Heart right ventricle (tissue), 16 donors: ENCODE data around the gene DOCK1. TPM values are rescaled to one million over a fixed set of nuclear protein-coding genes. Genes with fewer than 3 reads are reported as not detected.
"Not testable (repeated sequence)": the region's sequence is repeated elsewhere in the genome, so short reads cannot be mapped to it uniquely, and the experiment has no call there.

Experiments
- ATAC-seq, 8 donors: fragments of 200-7000 bp; cut with Tn5 transposase; one replicate each; pipeline ENCODE4 v1.9.1; 2020; ENCODE audit warnings: mild to moderate bottlenecking in 8 of 8, moderate library complexity in 8 of 8, moderate number of reproducible peaks in 1 of 8
- DNase-seq, 2 donors: peaks; one replicate each; pipeline ENCODE4 v3.0.0-alpha.2; 2020
- H3K27ac ChIP-seq, 10 donors: fragments of 200-600 bp; sonication (generic) in 2 of 10; one replicate each; pipeline versions ENCODE4 v1.5.0 to v1.8.0; 2020 to 2022; ENCODE audit warnings: mild to moderate bottlenecking in 3 of 10
- H3K27me3 ChIP-seq, 7 donors: fragments of 200-600 bp; one replicate each; pipeline ENCODE4 v1.8.0; 2021 to 2022; ENCODE audit warnings: mild to moderate bottlenecking in 2 of 7
- H3K36me3 ChIP-seq, 9 donors: fragments of 200-600 bp; sonication (generic) in 1 of 9; one replicate each; pipeline versions ENCODE4 v1.5.0 to v1.8.0; 2020 to 2022; ENCODE audit warnings: mild to moderate bottlenecking in 2 of 9
- H3K4me1 ChIP-seq, 9 donors: fragments of 200-600 bp; sonication (generic) in 1 of 9; one replicate each; pipeline versions ENCODE4 v1.5.0 to v1.8.0; 2020 to 2022; ENCODE audit warnings: mild to moderate bottlenecking in 4 of 9
- H3K4me3 ChIP-seq, 10 donors: fragments of 200-600 bp; sonication (generic) in 2 of 10; one replicate each; pipeline versions ENCODE4 v1.5.0 to v1.8.0; 2020 to 2022; ENCODE audit warnings: mild to moderate bottlenecking in 7 of 10, moderate library complexity in 2 of 10
- H3K9me3 ChIP-seq, 11 donors: fragments of 200-600 bp in 10 of 11; sonication (generic) in 2 of 11; one replicate each; pipeline versions ENCODE4 v1.5.0 to v1.8.0; 2013 to 2022; ENCODE audit warnings: mild to moderate bottlenecking in 2 of 11, control low read depth in 1 of 11, moderate library complexity in 1 of 11
- WGBS, 2 donors: extraction: QIAGEN DNeasy Blood & Tissue Kit; methylation state at CpG; one replicate each; pipeline ENCODE4 v1.1.7; 2013; ENCODE audit warnings: inconsistent platforms in 1 of 2; 5-methylcytosine and 5-hydroxymethylcytosine counted together
- intact Hi-C, 10 donors: fragments of 100-400 bp; cut with DNase I; formaldehyde crosslinking; loops; one replicate each; pipeline versions ENCODE4 v1.11.1 to v1.14.2; 2022
- polyA plus RNA-seq, 2 donors: library from polyadenylated mRNA; stranded (reverse); fragments of 200-250 nt; gene quantifications; one replicate each; pipeline ENCODE4 v1.2.3, GENCODE V29; 2013
- total RNA-seq, 10 donors: library from RNA; stranded (reverse); fragmentation: NEBNext Ultra II Directional in 3 of 10; extraction: Animal tissue kit (Norgen Biotek cat#: 25700) in 3 of 10; gene quantifications; one replicate each; pipeline versions ENCODE4 v1.2.1 to v1.2.4, GENCODE V29; 2021 to 2023
- TF ChIP-seq, protein P1 (sequence below), 9 donors: fragments of 200-600 bp; sonication (generic) in 2 of 9; IDR thresholded peaks; one replicate each; pipeline versions ENCODE4 v1.5.0 to v1.8.0; 2021 to 2022; ENCODE audit warnings: antibody characterized with exemption in 9 of 9, mild to moderate bottlenecking in 5 of 9, moderate library complexity in 1 of 9
- donor health status: Arrhythmogenic right ventricular cardiomyopathy.
- donor health status: ischemic (EF 13 %, LVEDD 7.1; RV severe dilation, severe dysfunction).
- donor health status: healthy with polysubstance abuse.
- donor health status: DM: no; HTN: yes; CAD: no.
- donor health status: DM: no; HTN: no; CAD: no.
- donor health status: ischemic (EF 25% LVEDD 6.9; RV normal size, moderate dysfunction).
- donor health status: ischemic (EF 25% LVEDD 5.7; RV mildly dilated, moderate dysfunction).
- donor health status: healthy.
- donor health status: DM: yes; HTN: yes; CAD: no.
- donor health status: Ischemic cardiomyopathy.
- donor health status: ischemic (EF 35%, LVEDD 5.7; RV mildly dilated, moderate dysfunction).
- donor health status: nonischemic (EF 11% LVEDD 7.7; RV severe dilation, severe dysfunction).
- donor health status: DM: yes; HTN: yes; CAD: no.
- donor health status: PGD.
- donor health status: ischemic (EF 29% LVEDD 5.4; RV normal size, mild dysfunction).
- donor health status: nonischemic (EF 23%, LVEDD 6.1; RV moderate dilation, normal function).

The DOCK1 gene
- total and polyA plus RNA-seq, 12 donors, result 7.8 to 26.7 (median 19.8) TPM

DNA sequence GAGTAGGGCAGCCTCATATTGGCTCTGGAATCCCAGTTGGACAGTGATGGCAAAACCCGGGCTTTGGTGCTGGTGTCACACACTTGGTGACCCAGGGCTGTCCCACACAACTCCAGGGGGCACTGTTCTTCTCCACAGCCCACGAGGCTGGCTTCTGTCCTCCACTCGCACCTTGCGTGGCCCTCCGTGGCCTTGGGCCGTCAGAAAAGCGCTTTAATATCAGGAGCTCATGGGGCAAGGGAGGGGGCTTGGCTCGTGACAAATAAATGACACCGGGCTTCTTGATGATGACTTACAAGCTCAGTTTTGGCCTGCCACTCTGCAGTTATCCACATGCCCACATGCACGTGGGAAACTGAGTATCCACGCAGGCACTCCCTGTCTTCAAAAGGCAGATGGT, 8.1 kb downstream of the DOCK1 start:
- intact Hi-C loops, result no loop called here
- Histone ChIP-seq H3K9me3 (no peaks in the 10 kb centered on the region), H3K4me3 (no peak overlapping the region), H3K27ac (no peak overlapping the region), H3K36me3 (peaks cover 0 to 6% (median 0%) of the 10 kb centered on the region in 9 donors), H3K4me1 (peaks cover 10 to 46% (median 20%) of the 10 kb centered on the region in 9 donors), H3K27me3 (no peaks in the 10 kb centered on the region)
- no peak for ATAC-seq
- DNase-seq, result no peak
- TF ChIP-seq, protein P1, sequence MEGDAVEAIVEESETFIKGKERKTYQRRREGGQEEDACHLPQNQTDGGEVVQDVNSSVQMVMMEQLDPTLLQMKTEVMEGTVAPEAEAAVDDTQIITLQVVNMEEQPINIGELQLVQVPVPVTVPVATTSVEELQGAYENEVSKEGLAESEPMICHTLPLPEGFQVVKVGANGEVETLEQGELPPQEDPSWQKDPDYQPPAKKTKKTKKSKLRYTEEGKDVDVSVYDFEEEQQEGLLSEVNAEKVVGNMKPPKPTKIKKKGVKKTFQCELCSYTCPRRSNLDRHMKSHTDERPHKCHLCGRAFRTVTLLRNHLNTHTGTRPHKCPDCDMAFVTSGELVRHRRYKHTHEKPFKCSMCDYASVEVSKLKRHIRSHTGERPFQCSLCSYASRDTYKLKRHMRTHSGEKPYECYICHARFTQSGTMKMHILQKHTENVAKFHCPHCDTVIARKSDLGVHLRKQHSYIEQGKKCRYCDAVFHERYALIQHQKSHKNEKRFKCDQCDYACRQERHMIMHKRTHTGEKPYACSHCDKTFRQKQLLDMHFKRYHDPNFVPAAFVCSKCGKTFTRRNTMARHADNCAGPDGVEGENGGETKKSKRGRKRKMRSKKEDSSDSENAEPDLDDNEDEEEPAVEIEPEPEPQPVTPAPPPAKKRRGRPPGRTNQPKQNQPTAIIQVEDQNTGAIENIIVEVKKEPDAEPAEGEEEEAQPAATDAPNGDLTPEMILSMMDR (IDR thresholded peaks at IDR 0.05), result no peak
- WGBS, 2 donors, result 90 to 91% methylated on average over 11 of the region's 11 CpGs

DNA sequence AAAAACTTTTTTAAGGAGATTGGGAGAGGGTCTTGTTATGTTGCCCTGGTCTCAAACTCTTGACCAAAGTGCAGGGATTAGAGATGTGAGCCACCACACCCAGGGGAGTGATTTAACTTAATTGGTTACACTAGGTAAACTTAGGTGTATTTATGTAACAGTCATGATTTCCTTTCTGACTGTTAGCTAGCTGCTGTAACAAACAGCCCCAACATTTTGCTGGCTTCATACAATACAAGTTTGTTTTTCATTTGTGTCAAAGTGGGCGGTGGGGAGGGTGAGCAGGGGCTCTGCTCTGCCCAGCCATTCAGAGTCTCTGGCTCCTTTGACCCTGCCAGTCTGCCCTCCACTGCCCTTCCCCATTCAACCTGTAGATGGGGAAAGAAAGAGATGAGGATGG, 9.3 kb downstream of the DOCK1 start:
- ATAC-seq, result no peak
- H3K27me3 ChIP-seq, result no peaks in the 10 kb centered on the region
- TF ChIP-seq, protein P1 (IDR thresholded peaks at IDR 0.05), result no peak
- H3K4me3 ChIP-seq, result no peak overlapping the region
- no peaks in the 10 kb centered on the region for H3K9me3 ChIP-seq
- intact Hi-C loops, result no loop called here
- H3K4me1 ChIP-seq, result peaks cover 10 to 46% (median 21%) of the 10 kb centered on the region in 9 donors
- no peak for DNase-seq
- no peak overlapping the region for H3K27ac ChIP-seq
- 100% methylated on average over 1 of the region's 1 CpG for WGBS, 2 donors
- H3K36me3 ChIP-seq, result peaks cover 0 to 6% (median 0%) of the 10 kb centered on the region in 9 donors

DNA sequence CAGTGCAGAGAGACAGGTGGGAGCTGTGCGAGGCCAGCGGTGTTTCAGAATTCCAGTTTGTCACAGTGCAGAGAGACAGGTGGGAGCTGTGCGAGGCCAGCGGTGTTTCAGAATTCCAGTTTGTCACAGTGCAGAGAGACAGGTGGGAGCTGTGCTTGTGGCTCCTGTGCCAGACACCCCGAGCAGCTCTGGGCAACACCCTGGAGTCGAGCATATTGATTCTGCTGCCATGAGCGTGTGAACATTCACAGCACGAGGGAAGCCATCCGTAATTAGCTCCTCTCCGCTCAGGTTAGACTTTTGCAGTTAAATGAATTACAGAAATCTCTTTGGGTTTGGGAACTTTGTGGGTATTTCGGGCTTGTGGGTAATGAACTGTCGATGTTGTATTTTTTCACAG, 11.7 kb downstream of the DOCK1 start:
- not testable (repeated sequence) for H3K4me3 ChIP-seq, H3K27ac ChIP-seq, DNase-seq, ATAC-seq, H3K36me3 ChIP-seq, H3K27me3 ChIP-seq, H3K9me3 ChIP-seq
- H3K4me1 ChIP-seq, result peaks cover 10 to 49% (median 28%) of the 10 kb centered on the region in 9 donors
- intact Hi-C loops, result loop anchor here in 2 of 10 donors (1.0 to 5.0 kb wide), 2 partner anchors 48 to 95 kb away; no protein-coding TSS in a partner anchor
- 80 to 90% methylated on average over 10 to 12 of the region's 12 CpGs for WGBS, 2 donors

DNA sequence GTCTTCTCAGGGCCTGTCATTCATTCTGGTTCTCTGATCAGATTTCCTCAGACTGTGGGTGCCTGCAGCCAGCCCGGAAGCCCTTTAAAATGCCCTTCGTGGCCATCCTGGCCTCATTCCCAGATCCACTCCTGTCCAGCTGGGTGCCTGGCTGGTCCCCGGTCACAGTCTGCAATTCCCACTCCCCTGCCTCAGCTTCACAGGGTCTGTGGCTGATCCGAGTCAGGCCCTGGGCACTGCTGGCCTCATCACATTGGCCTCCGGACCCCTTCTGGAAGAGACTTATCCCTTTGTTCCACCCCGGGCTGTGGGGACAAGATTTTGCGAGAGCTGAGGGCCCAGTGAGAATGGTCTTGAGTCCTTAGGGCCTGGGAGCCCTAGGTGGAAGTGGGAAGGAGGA, 12.1 kb downstream of the DOCK1 start:
- Histone ChIP-seq H3K27ac (peak overlapping the region in 1 of 10 donors; percentile 24), H3K4me3 (no peak overlapping the region), H3K4me1 (peaks cover 10 to 50% (median 28%) of the 10 kb centered on the region in 9 donors), H3K27me3 (no peaks in the 10 kb centered on the region), H3K36me3 (peaks cover 0 to 3% (median 0%) of the 10 kb centered on the region in 9 donors), H3K9me3 (peaks cover 0 to 5% (median 0%) of the 10 kb centered on the region in 11 donors)
- ATAC-seq, result peak in 6 of 8 donors; percentile 48 to 84 (median 65)
- 51 to 63% methylated on average over 7 of the region's 7 CpGs for WGBS, 2 donors
- peak in 1 of 2 donors; percentile 32 for DNase-seq
- intact Hi-C loops, result loop anchor here in 2 of 10 donors (1.0 to 5.0 kb wide), 2 partner anchors 48 to 95 kb away; no protein-coding TSS in a partner anchor
- TF ChIP-seq, protein P1 (IDR thresholded peaks at IDR 0.05), result no peak
